SU-DHL-6 (cell line): Measurements from ENCODE around the gene NKAPD1.

Experiments
- H2AFZ ChIP-seq: fragments of 200-600 bp; sonication (generic); 2 replicates; pipeline ENCODE4 v1.6.1; 2014; ENCODE audit warnings: low read depth, mild to moderate bottlenecking, moderate library complexity, mixed read lengths, antibody characterized with exemption, low read length; ENCODE audit not compliant: severe bottlenecking
- H3F3A ChIP-seq: fragments of 200-600 bp; shearing (Covaris generic); 2 replicates; pipeline ENCODE4 v1.6.0; 2016; ENCODE audit warnings: antibody characterized with exemption, mild to moderate bottlenecking; ENCODE audit not compliant: insufficient read depth
- H3K27ac ChIP-seq: fragments of 200-600 bp; sonication (generic); 2 replicates; pipeline ENCODE4 v1.5.1; 2016; ENCODE audit warnings: low read depth, mild to moderate bottlenecking, low read length, moderate library complexity, mixed read lengths
- H3K27me3 ChIP-seq: fragments of 200-600 bp; sonication (generic), shearing (Covaris generic); 2 replicates; pipeline ENCODE4 v1.6.0; 2014; ENCODE audit warnings: mild to moderate bottlenecking, low read length
- H3K36me3 ChIP-seq: fragments of 200-600 bp; sonication (generic); 2 replicates; pipeline ENCODE4 v1.6.1; 2014; ENCODE audit warnings: mild to moderate bottlenecking, low read length, mixed read lengths
- H3K4me2 ChIP-seq: fragments of 300-600, 200-600 bp; shearing (Covaris generic), sonication (generic); 2 replicates; pipeline ENCODE4 v1.6.0; 2014; ENCODE audit warnings: low read length, low read depth, mild to moderate bottlenecking; ENCODE audit not compliant: poor library complexity, severe bottlenecking
- H3K4me3 ChIP-seq: fragments of 200-600 bp; sonication (generic); 2 replicates; pipeline ENCODE4 v1.5.1; 2014; ENCODE audit warnings: antibody characterized with exemption, low read length, mild to moderate bottlenecking, mixed read lengths; ENCODE audit not compliant: insufficient read depth, poor library complexity, severe bottlenecking
- H3K79me2 ChIP-seq: fragments of 200-600 bp; sonication (generic); 2 replicates; pipeline ENCODE4 v1.6.1; 2014; ENCODE audit warnings: mild to moderate bottlenecking, low read length, moderate library complexity; ENCODE audit not compliant: insufficient read depth
- H3K9ac ChIP-seq: fragments of 200-600 bp; sonication (generic); 2 replicates; pipeline ENCODE4 v1.7.0; 2014; ENCODE audit warnings: mild to moderate bottlenecking, low read length
- H3K9me2 ChIP-seq: fragments of 200-600 bp; sonication (generic); replicated peaks from 2 replicates; pipeline ENCODE4 v1.6.1; 2014; ENCODE audit warnings: low read length; ENCODE audit not compliant: insufficient read depth
- H3K9me3 ChIP-seq: fragments of 200-600 bp; sonication (generic); 2 replicates; pipeline ENCODE4 v1.6.1; 2014; ENCODE audit warnings: low read length, mixed read lengths; ENCODE audit not compliant: insufficient read depth
- H4K20me1 ChIP-seq: fragments of 200-600 bp; sonication (generic); 2 replicates; pipeline ENCODE4 v1.6.1; 2014; ENCODE audit warnings: low read depth, mild to moderate bottlenecking, antibody characterized with exemption, low read length, moderate library complexity, mixed read lengths
- EZH2phosphoT487 ChIP-seq: fragments of 200-600 bp; sonication (generic), shearing (Covaris generic); conservative IDR thresholded peaks from 2 replicates; pipeline ENCODE4 v1.6.1; 2018; ENCODE audit warnings: mild to moderate bottlenecking, antibody characterized with exemption, low read length, moderate library complexity, mixed read lengths
- TF ChIP-seq, protein P1 (sequence below): fragments of 200-600 bp; sonication (generic); IDR thresholded peaks from one replicate; pipeline ENCODE4 v1.5.1; 2017; ENCODE audit warnings: antibody characterized with exemption, mild to moderate bottlenecking, low read length, moderate library complexity; ENCODE audit not compliant: insufficient read depth, poor library complexity, severe bottlenecking

The NKAPD1 gene

DNA sequence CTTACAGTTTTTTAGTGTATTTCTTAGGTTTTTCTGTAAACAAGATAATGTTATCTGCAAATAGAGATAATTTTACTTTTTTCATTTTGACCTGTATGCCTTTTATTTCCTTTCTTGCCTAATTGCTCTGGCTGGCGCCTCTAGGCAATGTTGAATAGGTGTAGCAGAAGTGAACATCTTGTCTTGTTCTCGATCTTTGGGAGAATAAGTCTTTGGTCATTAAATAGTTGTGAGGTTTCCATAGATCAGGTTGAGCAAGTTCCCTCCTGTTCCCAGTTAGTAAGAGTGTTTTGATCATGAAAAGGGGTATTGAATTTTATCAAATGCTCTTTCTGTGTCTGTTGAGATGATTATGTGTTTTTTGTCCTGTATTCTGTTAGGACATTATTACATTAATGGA, 24.3 kb upstream of the NKAPD1 start:
- Histone ChIP-seq H3K36me3 (peaks cover 42% of the 10 kb centered on the region), H2AFZ (no peak overlapping the region), H3K9me3 (no peaks in the 10 kb centered on the region), H3K4me2 (no peak overlapping the region), H3K27me3 (no peaks in the 10 kb centered on the region), H4K20me1 (no peaks in the 10 kb centered on the region; the same call in 1 of the 2 replicates), H3F3A (no peaks in the 10 kb centered on the region; the same call in 1 of the 2 replicates), H3K79me2 (no peaks in the 10 kb centered on the region), H3K9me2 (no peaks in the 10 kb centered on the region), H3K27ac (no peak overlapping the region), H3K9ac (no peak overlapping the region), H3K4me3 (no peak overlapping the region)
- TF ChIP-seq, protein P1, sequence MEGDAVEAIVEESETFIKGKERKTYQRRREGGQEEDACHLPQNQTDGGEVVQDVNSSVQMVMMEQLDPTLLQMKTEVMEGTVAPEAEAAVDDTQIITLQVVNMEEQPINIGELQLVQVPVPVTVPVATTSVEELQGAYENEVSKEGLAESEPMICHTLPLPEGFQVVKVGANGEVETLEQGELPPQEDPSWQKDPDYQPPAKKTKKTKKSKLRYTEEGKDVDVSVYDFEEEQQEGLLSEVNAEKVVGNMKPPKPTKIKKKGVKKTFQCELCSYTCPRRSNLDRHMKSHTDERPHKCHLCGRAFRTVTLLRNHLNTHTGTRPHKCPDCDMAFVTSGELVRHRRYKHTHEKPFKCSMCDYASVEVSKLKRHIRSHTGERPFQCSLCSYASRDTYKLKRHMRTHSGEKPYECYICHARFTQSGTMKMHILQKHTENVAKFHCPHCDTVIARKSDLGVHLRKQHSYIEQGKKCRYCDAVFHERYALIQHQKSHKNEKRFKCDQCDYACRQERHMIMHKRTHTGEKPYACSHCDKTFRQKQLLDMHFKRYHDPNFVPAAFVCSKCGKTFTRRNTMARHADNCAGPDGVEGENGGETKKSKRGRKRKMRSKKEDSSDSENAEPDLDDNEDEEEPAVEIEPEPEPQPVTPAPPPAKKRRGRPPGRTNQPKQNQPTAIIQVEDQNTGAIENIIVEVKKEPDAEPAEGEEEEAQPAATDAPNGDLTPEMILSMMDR: no peak
- no peak for TF ChIP-seq EZH2phosphoT487

DNA sequence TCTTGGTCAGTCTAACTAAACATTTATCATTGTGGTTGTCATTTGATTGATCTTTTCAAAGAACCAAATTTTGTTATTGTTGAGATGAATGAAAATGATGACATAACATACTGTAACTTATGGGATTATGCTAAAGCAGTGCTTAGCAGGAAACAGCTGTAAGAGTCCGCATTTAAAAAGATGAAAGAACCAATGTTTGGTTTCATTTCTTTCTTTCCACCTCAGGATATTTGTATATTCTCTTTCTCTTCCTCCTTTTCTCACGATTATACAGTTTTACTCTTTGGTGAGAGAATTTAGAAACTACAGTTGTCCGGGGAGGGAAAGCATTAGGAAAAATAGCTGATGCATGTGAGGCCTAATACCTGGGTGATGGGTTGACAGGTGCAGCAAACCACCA, 23.4 kb upstream of the NKAPD1 start:
- Histone ChIP-seq H3K9me3 (no peaks in the 10 kb centered on the region), H3K9ac (no peak overlapping the region), H3K79me2 (no peaks in the 10 kb centered on the region), H2AFZ (no peak overlapping the region), H4K20me1 (no peaks in the 10 kb centered on the region; the same call in 1 of the 2 replicates), H3F3A (no peaks in the 10 kb centered on the region; the same call in 1 of the 2 replicates), H3K4me2 (peak overlapping the region; percentile 3), H3K4me3 (no peak overlapping the region), H3K27me3 (no peaks in the 10 kb centered on the region), H3K9me2 (no peaks in the 10 kb centered on the region), H3K27ac (peak overlapping the region; percentile 50; the same call in 1 of the 2 replicates), H3K36me3 (peaks cover 36% of the 10 kb centered on the region)
- TF ChIP-seq, protein P1: no peak
- no peak for TF ChIP-seq EZH2phosphoT487

DNA sequence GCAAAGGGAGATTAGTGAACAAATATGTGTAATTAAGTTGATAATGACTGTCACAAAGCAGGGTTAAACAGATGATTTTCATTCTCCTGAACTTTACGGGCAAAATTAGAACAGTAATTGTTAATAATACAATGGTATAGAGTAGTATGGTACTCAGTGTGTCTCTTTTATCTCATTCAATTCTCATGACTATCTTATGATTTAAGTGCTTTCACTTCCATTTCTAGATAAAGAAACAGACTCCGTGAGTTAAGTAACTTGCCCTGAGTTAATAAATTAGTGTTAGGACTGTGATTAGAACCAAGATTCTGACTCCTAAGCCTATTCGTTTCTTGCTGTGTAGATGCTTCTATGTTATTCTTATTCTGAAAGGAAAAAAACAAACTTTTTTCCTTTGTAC, 22.3 kb upstream of the NKAPD1 start:
- H3K27me3 ChIP-seq: no peaks in the 10 kb centered on the region
- TF ChIP-seq, protein P1: no peak
- no peak for TF ChIP-seq EZH2phosphoT487
- H3K9ac ChIP-seq: no peak overlapping the region
- peaks cover 30% of the 10 kb centered on the region for H3K36me3 ChIP-seq
- no peaks in the 10 kb centered on the region for H3K9me3 ChIP-seq
- no peak overlapping the region for H3K4me2 ChIP-seq
- H3K4me3 ChIP-seq: no peak overlapping the region
- H3K27ac ChIP-seq: no peak overlapping the region
- H3F3A ChIP-seq: no peaks in the 10 kb centered on the region; the same call in 1 of the 2 replicates
- no peaks in the 10 kb centered on the region for H3K79me2 ChIP-seq
- no peaks in the 10 kb centered on the region; the same call in 1 of the 2 replicates for H4K20me1 ChIP-seq
- no peaks in the 10 kb centered on the region for H3K9me2 ChIP-seq
- H2AFZ ChIP-seq: no peak overlapping the region

DNA sequence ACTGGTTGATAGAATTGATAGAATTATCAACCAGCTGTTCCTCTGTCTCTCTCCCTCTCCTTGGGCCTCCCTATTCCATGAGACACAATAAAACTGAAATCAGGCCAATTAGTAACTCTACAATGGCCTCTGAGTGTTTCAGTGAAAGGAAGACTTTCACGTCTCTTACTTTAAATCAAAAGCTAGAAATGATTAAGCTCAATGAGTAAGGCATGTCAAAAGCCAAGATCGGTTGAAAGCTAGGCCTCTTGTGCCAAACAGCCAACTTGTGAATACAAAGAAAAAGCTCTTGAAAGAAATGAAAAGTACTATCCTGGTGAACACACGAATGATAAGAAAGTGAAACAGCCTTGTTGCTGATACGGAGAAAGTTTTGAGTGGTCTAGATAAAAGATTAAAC, 16.9 kb upstream of the NKAPD1 start:
- no peak overlapping the region for H3K27ac ChIP-seq
- H3K36me3 ChIP-seq: peaks cover 11% of the 10 kb centered on the region; the same call in 1 of the 2 replicates
- H3K9me3 ChIP-seq: no peaks in the 10 kb centered on the region
- H3K79me2 ChIP-seq: no peaks in the 10 kb centered on the region
- H3K9ac ChIP-seq: no peak overlapping the region
- no peaks in the 10 kb centered on the region for H3K27me3 ChIP-seq
- H4K20me1 ChIP-seq: no peaks in the 10 kb centered on the region
- H3K9me2 ChIP-seq: no peaks in the 10 kb centered on the region
- no peaks in the 10 kb centered on the region for H3F3A ChIP-seq
- no peak overlapping the region for H3K4me3 ChIP-seq
- H3K4me2 ChIP-seq: no peak overlapping the region
- TF ChIP-seq, protein P1: no peak
- TF ChIP-seq EZH2phosphoT487: no peak
- no peak overlapping the region for H2AFZ ChIP-seq
